IPS-NIHi11 (cell line): ENCODE data around the gene CTXN1.
A peak's percentile ranks its signal among the peaks of the same experiment; 100 is the strongest.
"Not testable (repeated sequence)": the region's sequence is repeated elsewhere in the genome, so short reads cannot be mapped to it uniquely, and the experiment has no call there.

Experiments
- DNase-seq: peaks from one replicate; pipeline ENCODE4 v3.0.0; 2012; ENCODE audit warnings: mixed read lengths, low spot score

The CTXN1 gene

DNA sequence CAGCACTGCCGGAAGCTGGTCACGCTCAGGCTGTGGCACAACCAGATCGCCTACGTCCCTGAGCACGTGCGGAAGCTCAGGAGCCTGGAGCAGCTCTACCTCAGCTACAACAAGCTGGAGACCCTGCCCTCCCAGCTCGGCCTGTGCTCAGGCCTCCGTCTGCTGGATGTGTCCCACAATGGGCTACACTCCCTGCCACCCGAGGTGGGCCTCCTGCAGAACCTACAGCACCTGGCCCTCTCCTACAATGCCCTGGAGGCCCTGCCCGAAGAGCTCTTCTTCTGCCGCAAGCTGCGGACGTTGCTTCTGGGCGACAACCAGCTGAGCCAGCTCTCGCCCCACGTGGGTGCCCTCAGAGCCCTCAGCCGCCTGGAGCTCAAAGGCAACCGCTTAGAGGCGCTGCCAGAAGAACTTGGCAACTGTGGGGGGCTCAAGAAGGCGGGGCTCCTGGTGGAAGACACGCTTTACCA lies 25.5 kb downstream of the CTXN1 start:
- DNase-seq, result no peak

DNA sequence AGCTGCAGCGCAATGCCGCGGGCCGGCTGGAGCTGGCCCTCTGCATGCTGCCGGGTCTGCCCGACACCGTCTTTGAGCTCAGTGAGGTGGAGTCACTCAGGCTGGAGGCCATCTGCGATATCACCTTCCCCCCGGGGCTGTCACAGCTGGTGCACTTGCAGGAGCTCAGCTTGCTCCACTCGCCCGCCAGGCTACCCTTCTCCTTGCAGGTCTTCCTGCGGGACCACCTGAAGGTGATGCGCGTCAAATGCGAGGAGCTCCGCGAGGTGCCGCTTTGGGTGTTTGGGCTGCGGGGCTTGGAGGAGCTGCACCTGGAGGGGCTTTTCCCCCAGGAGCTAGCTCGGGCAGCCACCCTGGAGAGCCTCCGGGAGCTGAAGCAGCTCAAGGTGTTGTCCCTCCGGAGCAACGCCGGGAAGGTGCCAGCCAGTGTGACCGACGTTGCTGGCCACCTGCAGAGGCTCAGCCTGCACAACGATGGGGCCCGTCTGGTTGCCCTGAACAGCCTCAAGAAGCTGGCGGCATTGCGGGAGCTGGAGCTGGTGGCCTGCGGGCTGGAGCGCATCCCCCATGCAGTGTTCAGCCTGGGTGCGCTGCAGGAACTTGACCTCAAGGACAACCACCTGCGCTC lies 26.1 kb downstream of the CTXN1 start:
- DNase-seq, result no peak

DNA sequence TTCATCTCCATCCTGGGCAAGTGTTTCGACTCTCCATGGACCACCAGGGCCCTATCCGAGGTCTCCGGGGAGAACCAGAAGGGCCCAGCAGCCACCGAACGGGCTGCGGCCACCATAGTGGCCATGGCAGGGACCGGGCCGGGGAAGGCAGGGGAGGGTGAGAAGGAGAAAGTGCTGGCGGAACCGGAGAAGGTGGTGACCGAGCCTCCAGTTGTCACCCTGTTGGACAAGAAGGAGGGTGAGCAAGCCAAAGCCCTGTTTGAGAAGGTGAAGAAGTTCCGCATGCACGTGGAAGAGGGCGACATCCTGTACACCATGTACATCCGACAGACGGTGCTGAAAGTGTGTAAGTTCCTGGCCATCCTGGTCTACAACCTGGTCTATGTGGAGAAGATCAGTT lies 27.0 kb downstream of the CTXN1 start:
- no peak for DNase-seq

DNA sequence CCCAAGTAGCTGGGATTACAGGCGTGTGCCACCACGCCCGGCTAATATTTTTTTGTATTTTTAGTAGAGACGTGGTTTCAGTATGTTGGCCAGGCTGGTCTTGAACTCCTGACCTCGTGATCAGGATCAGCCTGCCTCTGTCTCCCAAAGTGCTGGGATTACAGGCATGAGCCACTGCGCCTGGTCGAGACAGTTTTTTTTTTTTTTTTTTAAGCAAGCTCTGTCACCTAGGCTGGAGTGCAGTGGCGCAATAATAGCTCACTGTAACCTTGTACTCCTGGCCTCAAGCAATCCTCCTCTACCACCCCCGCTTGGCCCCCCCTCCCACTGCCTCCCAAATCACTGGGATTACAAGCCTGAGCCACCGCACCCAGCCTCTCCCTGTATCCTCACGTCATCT lies 28.6 kb downstream of the CTXN1 start:
- DNase-seq, result no peak

DNA sequence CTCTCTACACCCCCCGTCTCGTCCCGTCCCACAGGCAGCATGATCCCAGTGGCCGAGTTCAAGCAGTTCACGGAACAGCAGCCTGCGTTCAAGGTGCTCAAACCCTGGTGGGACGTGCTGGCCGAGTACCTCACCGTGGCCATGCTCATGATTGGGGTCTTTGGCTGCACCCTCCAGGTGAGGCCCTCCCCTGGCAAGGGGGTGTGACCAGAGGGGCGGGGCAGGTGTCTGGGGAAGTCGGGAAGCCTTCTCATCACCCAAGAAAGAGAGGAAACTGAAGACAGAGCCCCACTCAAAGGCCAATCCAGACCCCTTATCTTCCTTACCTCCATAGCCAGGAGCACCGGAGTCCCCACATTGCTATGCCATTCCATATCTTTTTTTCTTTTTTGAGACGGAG lies 30.4 kb downstream of the CTXN1 start:
- no peak for DNase-seq

DNA sequence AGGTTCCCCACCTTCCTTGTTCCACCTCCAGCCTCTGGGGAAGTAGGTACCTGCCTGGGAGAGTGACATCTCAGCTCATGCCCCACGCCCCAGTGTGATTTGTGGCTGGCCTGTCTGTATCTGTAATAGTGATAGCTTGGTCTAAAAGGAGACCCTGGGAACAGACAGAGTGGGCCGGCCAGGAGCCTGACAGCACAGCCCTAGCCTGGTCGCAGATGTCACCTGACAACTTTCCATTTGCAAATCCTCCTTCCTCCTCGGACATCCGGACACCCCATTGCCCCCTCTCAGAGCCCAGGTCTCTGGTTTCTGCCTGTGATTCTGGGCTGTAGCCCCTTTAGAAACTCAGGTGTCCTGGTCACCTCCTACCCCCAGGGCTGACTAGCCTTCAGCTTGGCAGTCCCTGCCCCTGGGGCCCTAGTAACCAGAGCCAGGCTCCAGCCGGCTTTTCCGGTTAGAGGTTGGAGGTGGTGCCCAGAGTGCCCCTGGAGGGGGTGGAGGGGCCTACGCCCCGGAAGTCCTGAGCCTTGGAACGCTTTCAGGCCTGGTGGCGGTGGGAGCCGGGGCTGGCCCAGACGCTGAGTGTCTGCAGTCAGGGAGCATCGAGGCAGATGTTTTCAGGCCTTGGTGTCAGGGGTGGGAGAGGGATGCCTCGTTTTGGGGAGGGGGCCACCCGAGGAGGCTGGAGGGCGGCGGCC lies 31.2 kb downstream of the CTXN1 start:
- DNase-seq, result peak; percentile 47

DNA sequence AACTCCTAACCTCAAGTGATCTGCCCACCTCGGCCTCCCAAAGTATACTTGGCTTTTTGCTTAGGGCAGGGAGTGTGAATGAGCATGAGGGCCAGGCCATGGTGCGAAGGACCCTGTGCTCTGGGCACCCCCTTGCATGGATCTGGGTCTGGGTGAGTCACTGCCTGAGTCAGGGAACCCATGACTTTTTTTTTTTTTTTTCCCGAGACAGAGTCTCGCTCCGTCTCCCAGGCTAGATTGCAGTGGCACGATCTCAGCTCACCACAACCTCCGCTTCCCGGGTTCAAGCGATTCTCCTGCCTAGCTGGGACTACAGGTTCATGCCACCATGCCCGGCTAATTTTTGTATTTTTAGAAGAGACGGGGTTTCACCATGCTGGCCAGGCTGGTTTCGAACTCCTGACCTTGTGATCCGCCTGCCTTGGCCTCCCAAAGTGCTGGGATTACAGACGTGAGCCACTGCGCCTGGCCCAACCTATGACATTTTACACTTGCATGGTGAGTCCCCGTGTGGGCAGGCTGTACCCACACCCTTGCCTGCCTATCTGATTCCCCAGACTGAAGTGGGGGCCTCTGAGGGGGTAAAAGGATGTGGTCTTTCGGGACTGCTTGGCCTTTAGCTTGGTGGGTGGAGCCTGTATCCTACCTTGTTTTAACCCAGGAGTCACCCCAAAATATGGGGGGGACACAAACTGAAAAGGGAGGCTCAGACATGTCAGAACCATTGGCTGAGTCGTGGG lies 32.4 kb downstream of the CTXN1 start:
- DNase-seq, result not testable (repeated sequence)

DNA sequence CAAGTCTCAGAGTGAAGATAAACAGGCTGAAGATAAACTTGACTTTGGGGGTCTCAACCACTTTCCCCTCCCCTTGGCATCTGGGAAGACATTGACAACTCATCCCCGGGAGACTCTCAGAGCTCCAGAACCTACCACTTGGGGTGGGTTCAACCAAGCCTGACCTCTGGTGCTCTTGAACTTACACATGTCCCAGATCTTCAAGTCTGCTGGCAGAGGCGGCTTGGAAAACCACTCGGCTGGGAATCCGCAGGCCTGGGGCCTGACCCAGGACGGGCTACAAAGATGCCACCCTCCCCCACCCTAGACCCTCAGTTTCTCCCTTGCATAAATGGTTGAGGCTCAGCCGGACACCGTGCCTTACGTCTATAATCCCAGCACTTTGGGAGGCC lies 37.1 kb downstream of the CTXN1 start:
- DNase-seq, result no peak

DNA sequence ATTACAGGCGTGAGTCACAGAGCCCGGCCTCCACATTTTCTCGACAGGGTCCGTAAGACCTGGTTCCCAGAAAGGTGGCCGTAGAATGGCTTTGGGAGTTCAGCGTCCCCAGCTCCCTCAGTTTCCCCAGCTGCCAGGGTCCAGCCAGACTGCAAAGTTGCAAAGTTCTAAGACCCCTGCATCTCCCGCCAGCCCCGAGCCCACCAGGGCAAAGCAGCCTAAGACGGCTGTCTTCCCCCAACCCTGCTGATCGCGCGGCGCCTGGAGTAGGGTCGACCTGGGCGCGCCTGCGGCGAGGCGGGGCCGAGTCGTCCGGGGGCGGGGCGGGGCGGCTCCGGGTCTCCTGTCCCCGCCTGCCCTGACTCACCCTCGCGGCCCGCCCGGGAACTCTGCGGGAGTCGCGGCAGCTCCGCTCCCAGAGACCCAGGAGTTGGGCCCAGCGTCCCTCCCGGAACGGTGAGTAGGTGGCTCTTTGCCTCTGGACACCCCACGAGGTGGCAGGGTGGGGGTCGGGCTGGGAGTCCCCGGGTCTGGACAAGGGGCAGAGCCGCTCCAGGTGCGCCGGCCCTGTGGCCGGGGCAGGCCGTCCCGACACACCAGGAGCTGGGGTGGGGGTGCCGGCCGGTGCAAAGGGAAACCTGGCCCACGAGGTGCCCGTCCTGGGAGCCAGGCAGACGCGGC lies 37.6 kb downstream of the CTXN1 start, which contains the start of gene LRRC8E:
Gene LRRC8E (plus strand): TSS at position 366 of the 681 bp plus-strand sequence. CDS start 7,094 bp downstream, outside the sequence.
- peak; percentile 93 for DNase-seq

DNA sequence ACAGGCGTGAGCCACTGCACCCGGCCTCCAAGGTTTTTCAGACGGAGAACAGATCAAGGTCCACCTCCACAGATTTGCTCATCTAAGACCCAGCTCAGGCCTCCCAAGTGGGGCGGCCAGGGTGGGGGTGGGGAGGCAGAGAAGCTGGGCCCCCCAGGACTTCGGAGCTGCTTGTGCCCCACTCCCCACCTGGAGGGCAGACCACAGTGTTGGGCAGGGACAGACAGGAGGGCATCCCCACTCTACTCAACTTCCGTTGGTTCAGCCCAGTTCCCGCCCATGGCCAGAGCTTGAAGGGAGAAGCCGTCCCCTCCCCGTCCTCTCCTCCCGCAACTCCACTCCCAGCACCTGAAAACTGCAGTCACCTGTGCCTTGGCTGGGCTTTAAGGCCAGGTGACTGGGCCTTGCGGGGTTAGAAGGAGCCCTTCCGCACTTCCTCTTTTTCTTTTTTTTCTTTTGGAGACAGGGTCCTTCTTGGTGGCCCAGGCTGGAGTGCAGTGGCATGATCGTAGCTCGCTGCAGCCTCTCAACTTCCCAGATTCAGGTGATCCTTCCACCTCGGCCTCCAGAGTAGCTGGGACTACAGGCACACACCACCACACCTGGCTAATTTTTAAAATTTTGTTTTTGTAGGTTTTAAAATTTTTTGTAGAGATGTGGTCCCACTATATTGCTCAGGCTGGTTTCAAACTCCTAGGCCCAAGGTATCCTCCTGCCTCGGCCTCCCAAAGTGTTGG lies 38.4 kb downstream of the CTXN1 start:
- no peak for DNase-seq

DNA sequence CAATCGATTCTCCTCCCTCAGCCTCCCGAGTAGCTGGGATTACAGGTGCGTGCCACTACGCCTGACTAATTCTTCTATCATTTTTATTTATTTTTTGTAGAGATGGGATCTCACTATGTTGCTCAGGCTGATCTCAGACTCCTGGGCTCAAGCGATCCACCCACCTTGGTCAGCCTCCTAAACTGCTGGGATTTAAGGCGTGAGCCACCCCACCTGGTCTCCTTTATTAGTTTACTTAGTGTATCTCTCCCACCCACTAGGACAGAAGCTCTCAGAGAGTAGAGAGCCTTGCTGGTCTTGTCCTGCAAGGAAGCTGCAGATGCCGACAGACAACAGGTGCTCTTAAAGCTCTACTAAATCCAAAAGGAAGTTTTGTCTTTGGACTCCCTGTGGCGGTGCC lies 40.1 kb downstream of the CTXN1 start:
- no peak for DNase-seq

DNA sequence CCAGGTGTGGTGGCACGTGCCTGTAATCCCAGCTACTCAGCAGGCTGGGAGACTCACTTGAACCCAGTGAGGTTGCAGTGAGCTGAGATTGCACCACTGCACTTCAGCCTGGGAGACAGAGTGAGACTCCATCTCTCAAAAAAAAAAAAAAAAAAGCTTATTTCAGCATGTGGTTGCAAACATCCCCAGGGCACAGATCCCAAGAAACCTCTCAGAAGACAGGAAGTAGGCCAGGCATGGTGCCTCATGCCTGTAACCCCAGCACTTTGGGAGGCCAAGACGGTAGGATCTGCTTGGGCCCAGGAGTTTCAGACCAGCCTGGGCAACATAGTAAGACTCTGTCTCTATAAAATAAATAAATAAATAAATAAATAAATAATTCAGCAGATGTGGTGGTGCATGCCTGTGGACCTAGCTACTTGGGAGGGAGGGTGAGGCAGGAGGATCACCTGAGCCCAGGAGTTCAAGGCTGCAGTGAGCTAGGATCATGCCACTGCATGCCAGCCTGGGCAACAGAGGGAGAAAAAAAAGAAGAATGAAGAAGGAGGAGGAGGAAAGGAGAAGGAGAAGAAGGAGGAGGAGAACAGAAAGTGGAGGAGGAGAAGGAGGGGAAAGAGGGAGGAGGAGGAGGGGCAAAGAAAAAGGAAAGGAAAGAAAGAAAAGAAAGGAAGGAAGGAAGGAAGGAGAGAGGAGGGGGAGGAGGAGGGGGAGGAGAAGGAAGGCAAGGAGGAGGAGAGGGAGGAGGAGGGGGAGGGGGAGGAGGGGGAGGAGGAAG lies 42.0 kb downstream of the CTXN1 start:
- DNase-seq, result no peak

DNA sequence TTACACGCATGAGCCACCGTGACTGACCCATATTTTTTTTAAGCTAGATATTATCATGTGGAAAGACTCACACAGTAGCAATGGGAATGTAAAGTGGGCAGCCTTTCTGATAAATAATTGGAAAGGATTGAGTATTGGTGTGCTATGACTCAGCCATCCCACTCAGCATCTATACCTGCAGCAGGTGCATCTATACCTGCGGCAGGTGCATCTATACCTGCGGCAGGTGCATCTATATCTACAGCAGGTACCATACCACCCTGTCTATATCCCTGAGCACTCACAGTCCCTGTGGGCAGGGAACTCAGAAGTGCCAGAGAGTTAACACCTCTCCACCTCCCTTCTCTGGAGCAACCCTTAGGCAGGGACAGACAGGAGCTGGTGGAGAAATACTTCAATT lies 42.8 kb downstream of the CTXN1 start:
- DNase-seq, result no peak

DNA sequence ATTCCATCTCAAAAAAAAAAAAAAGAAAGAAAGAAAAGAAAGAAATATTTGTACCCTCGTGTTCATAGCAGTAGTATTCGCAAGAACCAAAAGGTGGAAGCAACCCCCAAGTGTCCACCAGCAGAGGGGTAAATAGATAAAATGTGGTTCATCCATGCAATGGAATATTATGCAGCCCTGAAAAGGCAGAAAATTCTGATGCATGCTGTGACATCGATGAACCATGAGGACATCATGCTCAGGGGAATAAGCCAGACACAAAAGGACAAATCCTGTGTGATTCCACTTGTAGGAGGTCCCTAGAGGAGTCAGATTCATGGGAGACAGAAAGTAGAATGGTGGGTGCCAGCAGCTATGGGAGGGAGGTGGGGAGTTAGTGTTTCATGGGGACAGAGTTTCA lies 44.0 kb downstream of the CTXN1 start:
- DNase-seq, result no peak

DNA sequence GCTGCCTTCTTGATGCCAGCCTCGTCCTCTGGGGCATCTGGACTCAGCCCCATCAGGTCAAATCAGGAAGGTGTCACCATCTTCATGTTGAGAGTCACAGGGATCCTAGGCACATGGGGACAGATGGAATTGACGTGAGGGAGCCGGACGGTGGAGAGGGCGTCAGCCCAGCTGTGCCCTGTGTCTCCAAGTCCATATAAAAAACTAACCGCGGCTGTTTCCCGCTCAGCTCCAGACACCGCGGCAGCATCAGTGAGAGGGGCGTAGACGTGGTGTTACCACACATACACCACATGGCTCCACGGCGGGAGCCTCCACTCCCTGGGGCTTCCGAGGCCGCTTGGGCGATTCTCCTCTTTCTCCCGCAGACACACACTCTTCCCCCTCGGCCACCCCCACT lies 46.1 kb downstream of the CTXN1 start:
- DNase-seq, result no peak

DNA sequence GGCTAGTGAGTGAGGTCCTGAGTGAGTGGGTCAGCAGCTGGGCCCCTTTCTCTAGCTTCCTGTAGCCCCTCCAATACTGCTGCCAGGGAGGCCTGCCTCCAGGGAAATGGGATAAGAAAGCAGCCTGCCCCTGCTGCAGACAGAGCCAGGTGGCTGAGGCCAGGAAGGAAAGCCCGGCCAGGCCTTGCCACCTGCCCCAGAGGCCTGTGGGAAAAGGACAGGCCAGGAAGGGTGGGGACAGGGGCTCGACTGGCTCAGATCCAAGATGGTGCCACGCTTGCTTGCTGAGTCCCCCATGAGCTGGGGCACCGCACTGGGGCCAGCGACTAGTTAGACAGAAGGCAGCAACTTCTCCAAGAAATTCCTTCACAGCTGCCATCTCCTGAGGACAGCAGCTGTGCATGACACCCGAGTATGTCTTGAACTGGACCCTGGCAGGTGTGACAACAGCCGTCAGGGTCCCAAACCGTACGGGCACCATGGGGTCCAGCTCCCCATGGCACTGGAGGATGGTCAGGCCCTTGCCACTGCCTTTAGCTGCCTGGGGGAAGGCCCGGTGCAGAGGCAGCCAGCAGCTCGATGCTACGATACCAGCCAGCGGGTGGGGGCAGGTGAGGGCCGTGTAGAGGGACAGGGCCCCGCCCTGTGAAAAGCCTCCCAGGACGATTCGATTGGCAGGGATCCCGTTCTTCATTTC lies 46.7 kb downstream of the CTXN1 start:
- DNase-seq, result no peak

DNA sequence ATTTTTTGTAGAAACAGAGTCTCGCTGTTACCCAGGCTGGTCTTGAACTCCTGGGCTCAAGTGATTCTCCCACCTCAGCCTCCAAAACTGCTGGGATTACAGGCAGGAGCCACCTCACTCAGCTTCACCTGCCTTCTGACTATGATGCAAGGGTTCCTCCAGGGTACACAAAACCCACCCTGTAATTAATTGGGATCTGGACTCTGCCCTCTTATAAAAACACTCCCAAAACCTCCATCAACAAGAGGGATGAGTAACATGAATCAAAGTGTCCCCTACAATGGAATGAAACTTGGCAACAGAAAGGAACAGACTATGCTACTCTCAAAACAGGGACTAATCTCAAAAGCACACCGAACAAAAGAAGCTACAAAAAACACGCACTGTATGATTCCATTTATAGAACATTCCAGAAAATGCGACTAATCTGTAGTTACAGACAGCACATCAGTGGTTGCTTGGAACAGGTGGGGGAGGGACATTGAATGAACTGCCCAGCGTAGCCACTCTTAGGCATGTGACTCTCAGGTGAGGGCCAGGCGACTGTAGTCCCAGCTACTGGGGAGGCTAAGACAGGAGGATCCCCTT lies 48.6 kb downstream of the CTXN1 start:
- DNase-seq, result no peak

DNA sequence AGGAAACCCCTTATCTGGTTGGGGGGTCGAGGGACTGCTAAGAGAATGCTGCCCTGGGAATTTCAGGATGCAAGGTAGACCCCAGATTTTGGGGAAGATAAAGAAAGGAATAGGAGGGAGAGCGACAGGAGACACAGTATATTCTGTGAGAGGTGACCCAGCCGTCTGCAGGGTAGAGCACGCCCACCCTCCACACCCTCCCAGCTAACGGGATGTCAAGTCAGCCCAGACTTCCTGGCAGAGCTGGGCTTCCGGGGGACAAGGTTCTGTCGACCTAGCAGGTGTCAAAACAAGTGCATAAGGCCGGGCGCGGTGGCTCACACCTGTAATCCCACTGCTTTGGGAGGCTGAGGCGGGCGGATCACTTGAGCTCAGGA lies 51.0 kb downstream of the CTXN1 start:
- DNase-seq, result no peak
